Colon (tissue), 2 donors: Measurements from ENCODE around the gene RHEB.
"Not testable (repeated sequence)": the region's sequence is repeated elsewhere in the genome, so short reads cannot be mapped to it uniquely, and the experiment has no call there.

Experiments
- FAIRE-seq: peaks from 2 replicates; lab custom pipeline; 2012; peaks lifted over from hg19 to GRCh38; lab: Jason Lieb, UNC
- donor health status: control.
- donor health status: control.

Gene RHEB

DNA sequence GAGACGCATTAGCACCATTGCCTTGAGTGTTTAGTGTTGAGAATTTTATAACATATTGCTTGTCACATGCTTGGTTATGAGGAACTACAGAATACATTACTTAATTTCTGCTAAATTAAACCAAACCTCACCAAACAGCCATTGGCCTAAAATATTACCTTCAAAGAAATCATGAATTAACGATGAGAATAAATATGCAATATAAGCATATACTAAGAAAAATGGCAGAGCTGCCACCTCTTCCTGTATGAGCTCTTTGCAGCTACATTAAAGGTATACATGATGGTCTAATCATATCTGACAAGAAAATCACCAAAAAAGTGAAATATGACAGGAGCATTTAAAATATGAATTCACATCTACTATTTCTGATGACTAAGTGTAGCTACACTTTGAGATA, 5.2 kb upstream of the RHEB start:
- no peak for FAIRE-seq

DNA sequence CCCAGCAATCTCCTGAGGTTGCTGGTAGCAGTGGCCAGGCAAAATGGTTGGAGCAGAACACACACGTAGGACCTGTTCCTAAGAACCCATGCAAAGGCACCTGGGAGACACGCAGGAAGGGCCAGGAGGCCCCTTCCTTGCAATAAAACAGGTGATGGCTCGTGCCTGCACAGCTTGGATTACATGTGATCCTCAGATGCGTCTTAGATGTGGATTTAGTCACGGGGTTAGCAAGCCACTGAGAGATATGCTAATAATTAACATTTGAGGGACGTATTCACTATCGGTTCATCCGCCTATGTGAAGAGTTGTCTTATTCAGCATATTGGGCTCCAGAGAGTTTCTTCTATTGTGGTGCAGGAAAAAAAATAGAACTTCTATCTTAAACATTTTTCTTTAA, 4.6 kb upstream of the RHEB start:
- no peak for FAIRE-seq

DNA sequence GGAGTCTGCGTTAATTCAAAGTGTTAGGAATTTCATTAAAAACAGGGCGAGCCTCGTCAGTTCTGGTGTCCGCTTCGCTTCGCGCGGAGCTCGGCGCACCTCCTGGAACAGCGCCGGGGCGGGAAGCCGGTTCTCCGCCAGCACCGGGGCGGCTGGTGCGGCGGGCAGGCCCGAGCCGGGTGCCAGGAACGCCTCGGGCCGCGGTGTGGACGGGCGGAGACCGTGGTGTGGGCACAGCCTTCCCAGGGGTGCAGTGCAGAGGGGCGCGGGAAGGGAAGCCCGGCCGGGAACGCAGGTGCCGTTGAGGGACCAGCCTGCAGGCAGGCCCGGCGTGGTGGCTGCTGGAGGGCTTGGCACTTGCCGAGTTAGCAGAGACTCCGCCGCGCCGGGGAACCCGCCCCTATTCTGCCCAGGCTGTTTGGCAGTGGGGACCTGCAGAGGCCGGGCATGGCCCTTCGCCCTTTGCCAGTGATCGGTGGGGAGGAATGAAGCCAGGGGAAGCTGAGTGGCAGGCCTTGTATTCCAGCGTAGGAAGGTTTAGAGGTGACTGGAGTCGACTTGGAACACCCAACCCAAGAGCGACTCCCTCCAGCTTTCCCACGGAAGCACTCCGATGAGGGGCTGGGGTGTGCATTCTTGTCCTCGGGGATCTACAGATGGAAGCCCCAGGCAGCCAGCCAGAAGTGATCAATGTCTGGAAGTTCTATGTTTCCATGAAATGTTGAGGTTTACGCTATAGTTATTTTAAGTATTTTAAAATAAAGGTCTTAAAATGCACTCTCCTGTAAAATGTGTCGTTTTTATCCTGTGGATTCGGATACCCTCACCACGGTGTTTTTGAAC, 945 bp upstream of the RHEB start:
- no peak for FAIRE-seq

DNA sequence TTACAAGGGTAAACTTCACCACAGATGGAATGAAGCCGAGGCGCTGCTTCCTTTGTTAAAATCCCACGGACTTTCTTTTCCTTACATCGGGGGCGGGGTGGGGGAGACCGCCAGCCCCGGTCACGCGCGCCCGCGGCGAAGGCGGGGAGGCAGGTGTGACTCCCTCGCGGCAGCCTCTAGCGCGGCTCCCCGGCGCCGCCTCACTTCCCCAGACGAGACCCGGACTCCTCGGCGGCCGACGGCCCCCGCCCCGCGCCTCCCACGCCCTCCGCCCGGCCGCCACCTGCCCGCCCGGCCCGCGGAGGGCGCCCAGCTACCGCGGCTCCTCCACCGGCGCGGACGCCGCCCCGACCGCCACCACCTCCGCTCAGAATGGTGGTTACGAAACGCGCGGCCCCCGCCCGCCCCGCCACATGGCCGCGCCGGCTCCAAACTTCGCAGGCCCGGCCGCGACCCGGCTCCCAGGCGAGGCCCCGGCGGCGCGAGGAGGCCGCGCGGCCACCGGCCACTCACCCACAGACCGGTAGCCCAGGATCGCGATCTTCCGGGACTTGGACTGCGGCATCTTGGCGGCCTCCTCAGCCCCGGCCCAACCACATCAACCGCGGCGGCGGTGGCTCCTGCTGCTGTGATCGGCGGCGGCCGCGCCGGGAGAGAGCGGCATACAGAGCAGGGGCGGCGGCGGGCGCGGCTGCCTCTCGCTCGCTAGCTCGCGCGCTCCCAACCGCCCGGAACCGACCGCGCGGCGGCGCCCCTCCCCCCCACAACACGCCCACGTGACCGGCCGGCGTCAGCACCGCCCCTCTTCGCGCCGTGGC, 539 bp downstream of the RHEB start:
- not testable (repeated sequence) for FAIRE-seq

- no peak for FAIRE-seq
Observed at GRCh38 chr7:151518105-151518946, 1.4 kb downstream of the RHEB start.

- FAIRE-seq, result no peak
Observed at GRCh38 chr7:151517601-151518104, 2.0 kb downstream of the RHEB start.

GRCh38 chr7:151515276-151515565, 4.5 kb downstream of the RHEB start:
- FAIRE-seq, result no peak

GRCh38 chr7:151514461-151515275, 5.0 kb downstream of the RHEB start:
- FAIRE-seq, result no peak

DNA sequence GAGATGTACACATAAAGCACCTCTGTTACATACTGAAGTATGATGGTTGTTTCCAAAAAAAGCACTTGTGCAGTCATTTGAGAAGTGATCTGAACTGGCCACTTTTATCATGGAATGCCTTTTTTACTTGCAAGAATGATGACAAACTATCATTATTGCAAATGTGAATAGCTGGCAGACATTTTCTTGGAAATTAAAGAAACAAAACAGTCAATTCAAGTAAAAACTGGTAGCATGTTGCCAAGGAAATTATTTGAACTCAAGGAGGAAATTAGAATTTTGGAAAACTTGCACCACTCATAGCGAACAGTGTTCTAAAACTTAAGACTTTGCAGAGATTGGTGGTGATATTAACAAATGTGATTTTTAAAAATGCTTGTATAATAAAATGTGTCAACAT, 6.6 kb downstream of the RHEB start:
- no peak for FAIRE-seq

DNA sequence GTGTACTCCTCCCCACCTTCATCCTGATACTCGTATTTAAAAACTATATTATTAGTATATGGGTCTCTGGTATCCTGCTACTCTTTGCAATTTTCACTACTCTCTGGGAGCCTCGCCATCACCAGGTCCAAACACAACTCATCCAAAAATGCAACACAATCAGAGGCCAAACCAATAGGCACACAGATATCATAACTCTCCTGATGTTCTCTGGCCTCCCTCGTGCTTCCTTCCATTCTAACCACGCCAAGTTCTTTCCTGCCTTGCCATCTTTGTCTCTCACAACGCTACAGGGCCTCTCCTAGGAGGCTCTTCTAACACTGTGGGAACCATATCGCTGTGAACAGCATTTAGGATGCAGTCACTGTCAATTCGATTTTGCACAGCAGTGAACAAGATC, 7.3 kb downstream of the RHEB start:
- no peak for FAIRE-seq

DNA sequence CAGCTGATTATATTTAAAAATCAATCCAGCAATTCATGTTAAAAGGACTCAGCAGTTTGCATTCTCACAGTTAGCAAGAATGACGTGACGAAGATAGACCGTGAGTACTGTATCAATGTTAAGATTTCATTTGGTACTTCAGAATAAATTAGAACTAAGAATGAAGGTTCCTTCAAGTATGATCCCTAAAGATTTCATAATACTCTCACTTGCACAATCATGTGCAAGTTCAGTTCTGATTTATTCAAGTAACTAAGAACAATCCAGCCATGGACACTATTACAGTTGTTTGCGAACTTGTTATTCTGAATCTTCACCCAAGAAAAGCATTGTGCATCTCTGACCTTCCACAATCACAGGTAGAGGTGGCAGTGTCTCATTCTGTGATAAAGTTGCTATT, 7.7 kb downstream of the RHEB start:
- no peak for FAIRE-seq

GRCh38 chr7:151511270-151511669, 8.4 kb downstream of the RHEB start:
- no peak for FAIRE-seq

DNA sequence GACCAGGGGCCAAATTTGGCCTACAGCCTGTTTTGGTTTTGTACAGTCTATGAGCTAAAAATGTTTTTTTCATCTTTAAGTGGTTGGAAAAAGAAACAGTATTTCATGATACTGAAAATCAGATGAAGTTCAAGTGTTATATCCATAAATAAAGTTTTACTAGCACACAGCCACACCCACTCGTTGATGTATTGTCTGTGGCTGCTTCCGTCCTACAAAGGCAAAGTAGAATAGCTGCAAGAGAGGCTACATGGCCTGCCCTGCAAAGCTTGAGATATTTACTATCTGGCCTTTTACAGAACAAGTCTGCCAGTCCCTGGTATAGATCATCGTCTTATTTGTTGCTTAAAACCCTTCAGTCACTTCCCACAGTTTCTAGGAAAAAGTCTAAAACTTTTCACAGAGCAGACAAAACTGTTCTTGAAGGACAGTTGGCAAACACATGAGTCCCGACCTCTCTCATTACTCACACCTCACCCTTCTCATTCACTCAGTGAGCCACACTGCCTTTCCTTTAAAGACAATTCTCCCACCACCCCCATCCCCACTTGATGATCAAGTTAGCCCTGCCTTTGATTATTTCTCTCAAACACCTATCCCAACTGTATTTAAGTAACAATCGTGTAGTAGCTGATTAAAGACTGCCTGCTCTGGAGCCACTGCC, 9.9 kb downstream of the RHEB start:
- no peak for FAIRE-seq

GRCh38 chr7:151508991-151509390, 10.7 kb downstream of the RHEB start:
- no peak for FAIRE-seq

DNA sequence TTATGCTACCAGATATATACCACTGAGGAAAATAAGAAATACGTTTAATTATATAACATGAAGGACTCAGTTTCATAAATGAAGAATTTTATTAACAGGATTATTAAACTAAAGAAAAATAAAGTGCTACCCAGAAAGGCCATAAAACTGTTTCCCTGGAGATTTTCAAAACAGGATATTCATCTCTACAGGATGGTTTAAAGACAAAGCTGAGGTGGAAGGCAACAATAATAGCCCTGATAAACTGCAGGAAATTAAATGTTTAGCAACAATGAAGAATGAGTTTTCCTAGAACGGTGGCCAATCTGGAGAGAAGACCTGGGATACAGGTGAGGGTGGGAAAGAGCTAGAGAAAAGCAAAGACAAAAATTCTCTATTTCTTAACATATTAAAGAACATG, 11.9 kb downstream of the RHEB start:
- FAIRE-seq, result no peak

- FAIRE-seq, result no peak
Observed at GRCh38 chr7:151506901-151507382, 12.8 kb downstream of the RHEB start.

- FAIRE-seq, result no peak
Observed at GRCh38 chr7:151505836-151506468, 13.7 kb downstream of the RHEB start.

GRCh38 chr7:151505433-151505832, 14.3 kb downstream of the RHEB start:
- FAIRE-seq, result no peak

GRCh38 chr7:151504715-151505326, 14.9 kb downstream of the RHEB start:
- peak; percentile 14 for FAIRE-seq
